Heart left ventricle (tissue), 13 donors: Measurements from ENCODE around the gene ARAF.

Experiments
- POLR2A ChIP-seq, 2 donors: fragments of 450-650 bp; IDR thresholded peaks; one replicate each; pipeline ENCODE4 v1.6.1; 2017; ENCODE audit warnings: antibody characterized with exemption in 2 of 2, mild to moderate bottlenecking in 2 of 2, moderate library complexity in 2 of 2
- TF ChIP-seq, protein P1 (sequence below), 12 donors: fragments of 200-600 bp; sonication (generic) in 4 of 12; IDR thresholded peaks; one replicate each; pipeline versions ENCODE4 v1.5.0 to v1.8.0; 2018 to 2022; ENCODE audit warnings: antibody characterized with exemption in 12 of 12, mild to moderate bottlenecking in 5 of 12
- donor health status: ischemic (EF 13 %, LVEDD 7.1; RV severe dilation, severe dysfunction).
- donor health status: DM: no; HTN: yes; CAD: no.
- donor health status: DM: no; HTN: no; CAD: no.
- donor health status: ischemic (EF 25% LVEDD 6.9; RV normal size, moderate dysfunction).
- donor health status: ischemic (EF 25% LVEDD 5.7; RV mildly dilated, moderate dysfunction).
- donor health status: ischemic (EF 35%, LVEDD 5.7; RV mildly dilated, moderate dysfunction).
- donor health status: nonischemic (EF 11% LVEDD 7.7; RV severe dilation, severe dysfunction).
- donor health status: DM: yes; HTN: yes; CAD: no.
- donor health status: PGD.
- donor health status: ischemic (EF 29% LVEDD 5.4; RV normal size, mild dysfunction).
- donor health status: nonischemic (EF 23%, LVEDD 6.1; RV moderate dilation, normal function).

DNA sequence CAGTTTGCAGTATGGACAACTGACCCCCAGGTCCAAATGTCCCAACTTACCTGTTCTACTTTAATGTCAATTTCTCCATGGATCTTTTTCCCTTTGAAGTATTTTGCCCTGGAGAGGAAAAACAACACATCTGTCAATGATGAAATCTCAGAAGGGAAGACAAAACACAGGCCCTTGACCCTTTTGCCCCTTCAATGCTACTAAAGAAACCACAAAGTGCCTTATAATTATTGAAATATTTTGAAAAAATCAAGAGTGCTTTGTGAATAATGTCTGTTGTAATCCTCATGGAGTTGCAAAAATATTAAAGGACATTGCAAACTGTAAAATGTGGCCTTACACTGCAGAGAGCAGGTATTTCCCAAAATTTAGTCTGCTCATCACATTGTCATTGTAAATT lies 46.1 kb downstream of the ARAF start:
- TF ChIP-seq, protein P1, sequence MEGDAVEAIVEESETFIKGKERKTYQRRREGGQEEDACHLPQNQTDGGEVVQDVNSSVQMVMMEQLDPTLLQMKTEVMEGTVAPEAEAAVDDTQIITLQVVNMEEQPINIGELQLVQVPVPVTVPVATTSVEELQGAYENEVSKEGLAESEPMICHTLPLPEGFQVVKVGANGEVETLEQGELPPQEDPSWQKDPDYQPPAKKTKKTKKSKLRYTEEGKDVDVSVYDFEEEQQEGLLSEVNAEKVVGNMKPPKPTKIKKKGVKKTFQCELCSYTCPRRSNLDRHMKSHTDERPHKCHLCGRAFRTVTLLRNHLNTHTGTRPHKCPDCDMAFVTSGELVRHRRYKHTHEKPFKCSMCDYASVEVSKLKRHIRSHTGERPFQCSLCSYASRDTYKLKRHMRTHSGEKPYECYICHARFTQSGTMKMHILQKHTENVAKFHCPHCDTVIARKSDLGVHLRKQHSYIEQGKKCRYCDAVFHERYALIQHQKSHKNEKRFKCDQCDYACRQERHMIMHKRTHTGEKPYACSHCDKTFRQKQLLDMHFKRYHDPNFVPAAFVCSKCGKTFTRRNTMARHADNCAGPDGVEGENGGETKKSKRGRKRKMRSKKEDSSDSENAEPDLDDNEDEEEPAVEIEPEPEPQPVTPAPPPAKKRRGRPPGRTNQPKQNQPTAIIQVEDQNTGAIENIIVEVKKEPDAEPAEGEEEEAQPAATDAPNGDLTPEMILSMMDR (IDR thresholded peaks at IDR 0.05): no peak
- no peak for TF ChIP-seq POLR2A (IDR thresholded peaks at IDR 0.05)
